ENCODE measurements around the gene CCDC106.
A peak's percentile ranks its signal among the peaks of the same experiment; 100 is the strongest.

CCDC106 gene

DNA sequence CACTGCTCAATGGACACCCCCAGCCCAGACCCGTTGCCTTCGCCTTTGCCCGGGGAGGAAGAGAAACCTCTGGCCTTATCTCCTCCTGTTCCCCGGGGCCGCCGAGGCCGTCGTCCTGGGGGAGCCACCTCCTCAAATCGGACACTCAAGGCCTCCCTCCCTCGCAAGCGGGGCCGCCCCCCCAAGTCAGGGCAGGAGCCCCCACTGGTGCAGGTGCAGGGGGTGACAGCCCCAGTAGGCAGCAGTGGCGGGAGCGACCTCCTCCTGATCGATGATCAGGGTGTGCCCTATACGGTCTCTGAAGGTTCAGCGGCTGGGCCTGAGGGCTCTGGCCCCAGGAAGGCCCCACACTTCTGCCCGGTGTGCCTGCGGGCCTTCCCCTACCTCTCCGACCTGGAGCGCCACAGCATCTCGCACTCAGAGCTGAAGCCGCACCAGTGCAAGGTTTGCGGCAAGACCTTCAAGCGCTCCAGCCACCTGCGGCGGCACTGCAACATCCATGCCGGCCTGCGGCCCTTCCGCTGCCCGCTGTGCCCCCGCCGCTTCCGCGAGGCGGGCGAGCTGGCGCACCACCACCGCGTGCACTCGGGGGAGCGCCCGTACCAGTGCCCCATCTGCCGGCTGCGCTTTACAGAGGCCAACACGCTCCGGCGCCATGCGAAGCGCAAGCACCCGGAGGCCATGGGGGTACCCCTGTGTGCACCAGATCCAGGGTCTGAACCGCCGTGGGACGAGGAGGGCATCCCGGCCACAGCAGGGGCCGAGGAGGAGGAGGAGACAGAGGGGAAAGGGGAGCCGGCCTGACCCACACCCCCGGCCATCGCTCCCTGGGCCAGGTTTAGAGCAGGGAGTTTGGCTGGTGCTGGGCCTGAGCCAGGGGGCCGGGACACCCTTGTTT is 45.7 kb upstream of the CCDC106 start:
- no peak for DNase-seq (ENCODE audit: low read depth)
- H3K4me3 ChIP-seq (ENCODE audit: low read depth, low read length), result no peak overlapping the region
- TF ChIP-seq, protein P1, sequence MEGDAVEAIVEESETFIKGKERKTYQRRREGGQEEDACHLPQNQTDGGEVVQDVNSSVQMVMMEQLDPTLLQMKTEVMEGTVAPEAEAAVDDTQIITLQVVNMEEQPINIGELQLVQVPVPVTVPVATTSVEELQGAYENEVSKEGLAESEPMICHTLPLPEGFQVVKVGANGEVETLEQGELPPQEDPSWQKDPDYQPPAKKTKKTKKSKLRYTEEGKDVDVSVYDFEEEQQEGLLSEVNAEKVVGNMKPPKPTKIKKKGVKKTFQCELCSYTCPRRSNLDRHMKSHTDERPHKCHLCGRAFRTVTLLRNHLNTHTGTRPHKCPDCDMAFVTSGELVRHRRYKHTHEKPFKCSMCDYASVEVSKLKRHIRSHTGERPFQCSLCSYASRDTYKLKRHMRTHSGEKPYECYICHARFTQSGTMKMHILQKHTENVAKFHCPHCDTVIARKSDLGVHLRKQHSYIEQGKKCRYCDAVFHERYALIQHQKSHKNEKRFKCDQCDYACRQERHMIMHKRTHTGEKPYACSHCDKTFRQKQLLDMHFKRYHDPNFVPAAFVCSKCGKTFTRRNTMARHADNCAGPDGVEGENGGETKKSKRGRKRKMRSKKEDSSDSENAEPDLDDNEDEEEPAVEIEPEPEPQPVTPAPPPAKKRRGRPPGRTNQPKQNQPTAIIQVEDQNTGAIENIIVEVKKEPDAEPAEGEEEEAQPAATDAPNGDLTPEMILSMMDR (IDR thresholded peaks at IDR 0.05; ENCODE audit: low read depth, low read length, missing control alignments), result no peak

DNA sequence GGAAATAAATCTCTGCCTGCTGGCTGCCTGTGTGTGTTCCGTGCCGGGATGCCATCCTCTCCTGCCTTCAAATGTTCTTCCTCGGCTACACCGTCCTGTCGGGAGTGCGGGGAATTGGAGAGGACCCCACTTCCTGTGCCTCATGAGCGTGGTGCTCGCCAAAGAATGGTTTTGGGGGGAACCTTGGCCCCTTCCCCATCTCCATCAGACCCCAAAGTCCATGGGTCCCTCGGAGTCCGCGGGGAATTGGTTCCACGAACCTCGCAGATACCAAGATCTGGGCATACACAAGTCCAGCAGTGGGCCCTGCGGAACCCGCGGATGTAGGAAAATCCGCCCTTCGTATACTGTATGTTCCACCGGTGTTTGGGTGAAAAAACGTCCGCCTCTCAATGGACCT is 44.9 kb upstream of the CCDC106 start:
- TF ChIP-seq, protein P1 (IDR thresholded peaks at IDR 0.05; ENCODE audit: low read depth, low read length, missing control alignments), result no peak
- no peak overlapping the region for H3K4me3 ChIP-seq (ENCODE audit: low read depth, low read length)
- no peak for DNase-seq (ENCODE audit: low read depth)

DNA sequence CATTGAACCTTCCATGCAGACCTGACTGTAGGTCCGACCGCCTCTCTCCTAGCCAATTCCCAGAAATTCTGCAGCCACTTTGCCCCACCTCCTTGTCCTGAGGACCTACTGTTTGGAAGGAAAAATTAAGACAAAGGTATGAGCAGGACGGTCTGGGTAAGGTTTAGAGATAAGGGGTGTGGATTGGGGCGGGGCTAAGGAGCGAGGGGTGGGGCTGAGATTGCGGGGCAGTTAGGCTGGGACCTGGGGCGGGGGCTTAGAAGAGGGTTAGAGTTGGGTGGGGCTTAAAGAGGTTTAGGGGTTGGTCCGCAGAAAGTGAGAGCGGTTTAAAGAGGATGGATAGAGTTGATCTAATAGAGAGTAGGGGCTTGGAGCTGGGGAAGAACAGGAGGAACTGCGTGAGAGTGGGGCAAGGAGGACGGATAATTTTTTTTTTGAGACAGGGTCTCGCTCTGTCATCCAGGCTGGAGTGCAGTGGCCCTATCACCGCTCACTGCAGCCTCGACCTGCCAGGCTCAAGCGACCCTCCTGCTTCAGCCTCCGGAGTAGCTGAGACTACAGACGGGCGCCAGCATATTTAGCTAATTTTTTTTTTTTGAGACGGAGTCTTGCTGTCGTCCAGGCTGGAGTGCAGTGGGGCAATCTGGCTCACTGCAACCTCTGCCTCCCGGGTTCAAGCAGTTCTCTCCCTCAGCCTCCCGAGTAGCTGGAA is 44.3 kb upstream of the CCDC106 start:
- no peak for DNase-seq (ENCODE audit: low read depth)
- no peak overlapping the region for H3K4me3 ChIP-seq (ENCODE audit: low read depth, low read length)
- TF ChIP-seq, protein P1 (IDR thresholded peaks at IDR 0.05; ENCODE audit: low read depth, low read length, missing control alignments), result no peak

DNA sequence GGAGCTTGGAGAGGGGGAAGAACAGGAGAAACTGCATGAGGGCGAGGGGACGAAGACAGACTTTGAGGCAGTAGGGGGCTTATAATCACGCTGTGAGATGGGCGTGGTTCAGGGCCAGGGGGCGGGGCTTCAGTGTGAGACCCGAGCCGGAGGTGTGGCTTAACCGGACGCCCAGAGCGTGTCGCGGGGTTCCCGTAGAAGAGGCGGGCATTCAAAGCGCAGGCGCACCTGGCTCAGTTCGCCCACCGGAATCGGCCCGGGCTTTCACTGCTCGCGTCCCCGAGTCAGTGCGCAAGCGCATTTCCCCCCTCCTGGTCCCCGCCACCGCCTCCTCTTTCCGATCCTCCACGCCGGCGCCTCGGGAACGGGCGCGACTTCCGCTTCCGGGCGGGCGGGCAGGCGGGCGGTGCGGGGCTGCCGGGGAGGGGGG is 42.8 kb upstream of the CCDC106 start:
- peak overlapping the region; percentile 98 for H3K4me3 ChIP-seq (ENCODE audit: low read depth, low read length)
- TF ChIP-seq, protein P1 (IDR thresholded peaks at IDR 0.05; ENCODE audit: low read depth, low read length, missing control alignments), result no peak
- DNase-seq (ENCODE audit: low read depth), result peak; percentile 91

DNA sequence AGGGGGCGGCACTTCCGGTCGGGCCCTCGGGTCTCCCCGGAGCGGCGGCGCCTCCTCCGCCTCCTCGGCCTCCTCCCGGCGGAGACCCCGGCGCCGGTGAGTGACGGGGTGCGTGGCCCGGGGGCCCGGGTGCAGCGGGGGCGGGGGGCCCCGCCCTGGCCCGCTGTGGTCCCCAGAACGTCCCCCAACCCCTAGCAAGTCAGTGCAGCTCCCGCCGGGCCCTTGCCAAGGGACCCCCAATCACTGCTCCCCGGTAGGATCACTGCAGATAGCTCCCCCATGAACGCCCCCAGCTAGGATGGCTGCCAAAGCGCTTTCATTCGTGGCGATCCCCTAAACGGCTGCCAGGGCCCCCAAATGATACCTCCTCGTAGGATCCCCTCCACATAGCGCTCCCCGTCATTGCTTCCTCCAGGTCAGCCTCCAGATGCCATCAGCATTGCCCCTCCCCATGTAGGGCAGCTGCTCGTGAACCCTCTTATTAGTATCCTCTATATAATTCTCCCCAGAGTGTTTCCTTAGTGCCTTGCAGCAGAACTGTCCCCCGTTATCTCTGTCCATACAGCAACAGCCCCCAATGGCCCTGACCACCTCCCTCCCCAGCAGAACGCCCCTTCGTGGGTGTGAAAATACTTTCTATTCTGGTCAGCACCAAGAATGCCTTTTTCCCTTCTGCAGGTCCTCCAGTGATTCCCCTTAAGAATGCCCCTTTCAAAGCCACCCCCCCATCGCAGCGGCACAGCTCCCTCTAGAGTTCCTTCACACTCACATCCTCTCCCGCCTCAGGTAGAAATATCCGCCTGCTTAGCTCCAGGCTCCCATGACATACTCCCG is 42.2 kb upstream of the CCDC106 start, which contains the start of gene ZNF865:
ZNF865 (plus strand) TSS at position 11 of the 834 bp plus-strand sequence. CDS start 7,972 bp downstream, outside the sequence.
- TF ChIP-seq, protein P1 (IDR thresholded peaks at IDR 0.05; ENCODE audit: low read depth, low read length, missing control alignments), result peak; percentile 81
- H3K4me3 ChIP-seq (ENCODE audit: low read depth, low read length), result peak within 1 kb of the TSS; percentile 98
- DNase-seq (ENCODE audit: low read depth), result peak; percentile 57

DNA sequence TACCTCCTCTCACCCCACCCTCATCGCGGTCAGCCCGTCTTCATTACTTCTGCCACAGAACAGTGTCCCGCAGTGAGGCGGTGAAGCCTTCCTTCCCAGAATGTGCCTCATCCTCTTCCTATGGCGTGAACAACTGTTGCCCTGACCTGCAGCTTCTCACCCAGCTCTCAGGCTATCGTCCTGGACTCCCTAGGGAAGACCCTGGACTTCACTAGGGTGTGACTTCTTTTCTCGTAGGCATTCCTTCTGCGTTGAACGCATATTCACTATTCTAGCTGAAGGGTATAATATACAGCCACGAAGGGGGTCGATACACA is 41.6 kb upstream of the CCDC106 start:
- TF ChIP-seq, protein P1 (IDR thresholded peaks at IDR 0.05; ENCODE audit: low read depth, low read length, missing control alignments), result no peak
- peak overlapping the region; percentile 98 for H3K4me3 ChIP-seq (ENCODE audit: low read depth, low read length)
- no peak for DNase-seq (ENCODE audit: low read depth)
